ENCODE results near the gene PXYLP1. TPM values are rescaled to one million over a fixed set of nuclear protein-coding genes. Genes with fewer than 3 reads are reported as not detected.
"Not testable (repeated sequence)": the region's sequence is repeated elsewhere in the genome, so short reads cannot be mapped to it uniquely, and the experiment has no call there.

The PXYLP1 gene
- polyA plus RNA-seq, 3 donors = 32.2 to 35.6 (median 34.3) TPM

DNA sequence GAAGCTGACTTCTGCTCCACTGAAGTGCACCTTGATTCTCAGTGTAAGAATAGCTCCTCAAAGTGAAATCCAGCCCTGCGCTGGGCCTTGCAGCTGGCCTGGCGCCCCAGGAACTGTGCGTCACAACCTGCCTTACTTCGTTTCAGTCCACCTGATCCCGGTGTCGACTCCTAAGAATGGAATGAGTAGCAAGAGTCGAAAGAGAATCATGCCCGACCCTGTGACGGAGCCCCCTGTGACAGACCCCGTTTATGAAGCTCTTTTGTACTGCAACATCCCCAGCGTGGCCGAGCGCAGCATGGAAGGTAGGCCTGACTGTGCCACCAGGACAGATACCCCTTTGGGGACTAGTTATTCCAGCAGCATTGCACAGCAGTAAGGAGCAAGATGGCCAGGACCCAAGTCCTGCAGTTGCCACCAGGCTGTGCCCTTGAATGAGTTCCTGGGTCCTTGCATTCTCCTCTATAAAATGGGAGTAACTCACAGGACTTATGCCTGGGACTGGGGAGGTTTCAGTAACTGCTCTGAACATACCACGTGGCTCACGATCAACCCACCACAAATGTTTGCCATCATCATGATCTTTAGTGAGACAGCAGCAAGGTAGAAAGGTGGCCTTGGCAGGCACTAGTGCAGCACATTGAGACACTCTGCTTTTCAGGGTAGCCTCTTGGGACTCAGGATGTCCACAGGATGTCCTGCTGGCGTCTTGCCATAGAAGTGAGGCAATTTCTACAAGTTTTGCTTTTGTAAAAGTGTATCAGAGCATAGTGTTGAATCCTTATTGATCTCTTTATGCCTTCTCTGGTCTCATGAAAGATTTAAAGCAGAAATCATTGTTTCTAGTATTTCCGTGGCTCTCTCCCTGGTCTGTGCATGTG lies 46.8 kb downstream of the PXYLP1 start:
- no peak for DNase-seq (ENCODE audit: extremely low read depth in 1 of 11, low read depth in 9 of 11, low spot score in 4 of 11)

GRCh38 chr3:141279077-141279967 lies 47.7 kb downstream of the PXYLP1 start:
- DNase-seq (ENCODE audit: extremely low read depth in 1 of 11, low read depth in 9 of 11, low spot score in 4 of 11) = no peak

DNA sequence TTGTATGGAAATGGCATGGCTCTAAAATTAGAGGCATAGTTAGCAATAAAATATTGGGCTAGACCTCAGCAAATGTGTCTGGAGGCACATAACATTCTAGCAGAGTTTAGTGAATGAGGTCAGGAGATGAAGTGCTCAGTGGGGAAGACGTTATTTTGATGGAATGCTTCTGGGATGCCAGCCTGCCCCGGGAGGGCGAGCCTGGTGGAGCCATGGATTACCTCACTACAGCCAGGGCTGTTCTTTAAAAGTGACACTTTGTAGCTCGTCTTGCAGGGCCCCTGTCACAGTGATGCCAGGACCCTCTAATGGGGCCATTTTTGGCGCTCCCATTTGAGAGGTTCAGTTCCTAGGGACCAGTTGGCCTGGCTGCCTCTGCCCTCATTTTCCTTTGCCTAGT lies 48.5 kb downstream of the PXYLP1 start:
- no peak for DNase-seq (ENCODE audit: extremely low read depth in 1 of 11, low read depth in 9 of 11, low spot score in 4 of 11)

- DNase-seq (ENCODE audit: extremely low read depth in 1 of 11, low read depth in 9 of 11, low spot score in 4 of 11) = no peak
These were observed 49.1 kb downstream of the PXYLP1 start for GRCh38 chr3:141280690-141281089.

GRCh38 chr3:141285570-141285969 lies 53.9 kb downstream of the PXYLP1 start:
- no peak for DNase-seq (ENCODE audit: extremely low read depth in 1 of 11, low read depth in 9 of 11, low spot score in 4 of 11)

DNA sequence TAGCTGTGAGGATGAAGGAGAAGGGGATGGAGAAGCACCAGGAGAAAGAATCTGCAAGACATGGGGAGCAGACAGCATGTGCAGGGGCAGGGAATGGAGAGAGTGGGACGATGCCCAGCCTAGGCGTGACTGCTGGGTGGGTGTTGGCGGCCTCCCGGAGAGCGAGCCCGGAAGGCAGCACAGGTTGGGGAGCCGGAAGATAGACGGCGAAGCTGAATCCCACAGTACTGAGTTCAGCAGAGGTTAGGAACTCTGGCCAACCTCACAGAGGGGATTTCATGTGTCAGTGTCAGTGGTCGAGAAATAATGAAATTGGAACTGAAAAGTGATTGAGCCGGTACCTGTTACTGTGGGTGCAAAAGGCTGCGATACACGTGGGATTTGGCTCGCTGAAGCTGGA lies 55.2 kb downstream of the PXYLP1 start:
- DNase-seq (ENCODE audit: extremely low read depth in 1 of 11, low read depth in 9 of 11, low spot score in 4 of 11) = no peak

- DNase-seq (ENCODE audit: extremely low read depth in 1 of 11, low read depth in 9 of 11, low spot score in 4 of 11) = no peak
These were observed 55.7 kb downstream of the PXYLP1 start for GRCh38 chr3:141287326-141287725.

GRCh38 chr3:141288336-141288990 lies 56.8 kb downstream of the PXYLP1 start:
- no peak for DNase-seq (ENCODE audit: extremely low read depth in 1 of 11, low read depth in 9 of 11, low spot score in 4 of 11)

- DNase-seq (ENCODE audit: extremely low read depth in 1 of 11, low read depth in 9 of 11, low spot score in 4 of 11) = no peak
These were observed 57.7 kb downstream of the PXYLP1 start for GRCh38 chr3:141289228-141289772.

DNA sequence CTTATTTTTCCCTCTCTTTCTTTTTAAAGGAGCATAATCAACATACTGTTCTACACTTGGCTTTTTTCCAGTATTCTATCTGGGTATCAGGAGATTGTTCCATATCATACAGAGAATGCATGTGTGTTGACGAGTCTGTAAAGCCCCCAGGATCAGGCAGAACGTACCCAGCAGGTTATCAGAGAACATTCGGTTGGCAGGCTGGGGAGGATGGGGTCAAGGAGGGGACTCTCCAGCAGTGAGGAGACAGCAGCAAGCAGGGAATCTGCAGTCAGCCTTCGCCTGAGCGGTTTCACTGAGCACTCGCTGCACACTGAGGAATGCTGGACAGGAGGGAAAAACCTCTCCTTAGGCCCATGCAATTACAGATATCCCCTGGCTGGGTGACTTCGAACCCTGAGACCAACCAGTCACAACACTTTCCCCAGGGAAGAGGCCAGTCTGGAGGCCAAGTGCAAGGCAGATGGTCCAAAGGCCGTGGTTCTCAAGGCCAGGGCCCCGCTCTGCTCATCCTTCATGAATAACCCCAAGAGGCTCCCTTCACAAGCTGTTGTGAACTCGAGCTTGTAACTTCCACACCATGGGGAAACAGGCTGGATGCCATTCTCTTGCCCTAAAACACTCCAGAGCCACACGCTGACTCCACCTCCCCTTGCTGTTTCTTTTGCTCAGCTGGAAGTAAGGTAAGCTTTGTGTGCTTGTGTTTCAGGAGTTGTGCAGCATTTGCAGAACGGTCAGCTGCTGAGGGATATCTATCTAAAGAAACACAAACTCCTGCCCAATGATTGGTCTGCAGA lies 60.1 kb downstream of the PXYLP1 start:
- peak in 1 of 11 donors; percentile 18 for DNase-seq (ENCODE audit: extremely low read depth in 1 of 11, low read depth in 9 of 11, low spot score in 4 of 11)

GRCh38 chr3:141292356-141293058 lies 60.9 kb downstream of the PXYLP1 start:
- no peak for DNase-seq (ENCODE audit: extremely low read depth in 1 of 11, low read depth in 9 of 11, low spot score in 4 of 11)

GRCh38 chr3:141294301-141294700 lies 62.7 kb downstream of the PXYLP1 start:
- no peak for DNase-seq (ENCODE audit: extremely low read depth in 1 of 11, low read depth in 9 of 11, low spot score in 4 of 11)

- no peak for DNase-seq (ENCODE audit: extremely low read depth in 1 of 11, low read depth in 9 of 11, low spot score in 4 of 11)
These were observed 63.2 kb downstream of the PXYLP1 start for GRCh38 chr3:141294848-141295247.

GRCh38 chr3:141300426-141300825 lies 68.8 kb downstream of the PXYLP1 start:
- DNase-seq (ENCODE audit: extremely low read depth in 1 of 11, low read depth in 9 of 11, low spot score in 4 of 11) = not testable (repeated sequence)

DNA sequence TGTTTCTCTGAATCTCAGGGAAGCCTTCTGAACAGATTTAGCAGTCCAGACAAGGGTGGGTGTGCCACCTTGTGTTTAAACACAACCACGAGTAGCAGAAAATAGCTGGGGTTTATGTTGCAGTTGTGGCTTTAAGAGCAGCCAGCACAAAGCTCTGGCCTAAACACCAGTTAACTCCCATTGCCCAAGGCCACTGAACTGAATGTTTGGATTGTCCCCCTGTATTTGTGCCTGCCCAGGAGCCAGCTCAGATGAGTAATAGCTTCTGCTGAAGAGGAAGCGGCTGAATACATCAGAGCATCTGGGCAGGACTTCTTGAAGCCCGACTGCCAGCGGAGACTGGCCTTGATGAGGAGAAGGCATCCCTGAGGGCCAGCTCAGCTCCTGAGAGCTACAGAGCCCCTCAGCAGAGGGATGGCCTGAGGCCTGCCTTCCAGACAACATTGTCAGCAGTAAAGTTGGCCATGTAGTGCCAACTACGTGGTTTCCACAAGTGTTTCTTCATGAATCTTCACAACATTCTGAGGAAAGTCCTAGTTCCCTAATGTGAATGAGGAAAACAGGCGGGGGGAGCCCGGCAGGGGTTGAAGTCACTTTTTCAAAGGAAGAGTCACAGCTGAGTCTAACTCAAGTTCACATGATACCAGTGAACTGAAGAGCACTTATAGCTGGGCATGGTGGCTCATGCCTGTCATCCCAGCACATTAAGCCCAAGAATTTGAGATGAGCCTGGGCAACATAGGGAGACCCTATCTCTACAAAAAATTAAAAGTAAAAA lies 70.9 kb downstream of the PXYLP1 start:
- no peak for DNase-seq (ENCODE audit: extremely low read depth in 1 of 11, low read depth in 9 of 11, low spot score in 4 of 11)

DNA sequence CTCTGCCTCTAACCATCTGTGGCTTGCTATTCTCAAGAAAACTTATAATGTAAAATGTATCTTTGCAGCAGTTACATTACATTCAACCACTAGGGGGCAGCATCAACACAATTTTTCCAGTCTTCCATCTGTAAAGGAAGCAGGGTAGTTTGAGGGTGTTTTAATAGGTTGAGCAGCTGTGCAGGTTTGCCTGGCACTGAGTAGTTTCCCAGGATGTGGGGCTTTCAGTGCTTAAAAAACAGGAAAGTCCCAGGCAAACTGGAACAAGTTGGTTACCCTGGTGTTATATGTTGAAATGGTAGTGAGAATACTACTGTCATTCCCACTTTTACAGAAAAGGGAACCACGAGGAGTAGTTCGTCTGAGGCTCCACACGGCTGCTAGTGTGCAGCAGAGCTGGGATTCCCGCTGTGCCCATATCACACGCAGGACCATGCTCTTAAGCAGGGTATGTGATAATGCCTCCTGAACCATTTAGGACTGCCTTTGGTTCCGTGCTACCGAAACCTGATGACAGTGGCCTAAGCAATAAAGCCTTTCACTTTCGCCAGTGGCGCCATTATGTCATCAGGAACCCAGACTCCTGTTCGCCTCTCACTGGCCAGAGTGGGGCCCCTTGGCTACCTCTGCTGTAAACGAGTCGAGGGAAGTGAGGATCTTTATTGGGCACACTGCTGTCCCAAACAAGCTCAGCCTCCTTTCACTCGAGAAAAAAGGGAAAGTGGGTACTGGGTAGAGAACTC lies 72.0 kb downstream of the PXYLP1 start:
- DNase-seq (ENCODE audit: extremely low read depth in 1 of 11, low read depth in 9 of 11, low spot score in 4 of 11) = peak; percentile 53 to 77 (median 72)
